HepG2 (cell line): Measurements from ENCODE around the gene URI1. TPM values are rescaled to one million over a fixed set of nuclear protein-coding genes. Genes with fewer than 3 reads are reported as not detected.

Experiments used
- ADNP ChIP-seq: sonication (generic); formaldehyde crosslinking; IDR thresholded peaks from 2 replicates; pipeline ENCODE4 v1.4.0; 2020; ENCODE audit warnings: missing genetic modification reagents
- ATF7-NPFF ChIP-seq: sonication (generic); formaldehyde crosslinking; IDR thresholded peaks from 2 replicates; pipeline ENCODE4 v1.8.1; 2023; ENCODE audit warnings: mild to moderate bottlenecking, low read depth, missing genetic modification reagents, moderate library complexity
- CBX1 ChIP-seq: IDR thresholded peaks from one replicate; pipeline ENCODE4 v1.6.1; 2016; ENCODE audit warnings: antibody characterized with exemption, low read depth
- DPF2 ChIP-seq: sonication (generic); formaldehyde crosslinking; IDR thresholded peaks from 2 replicates; pipeline ENCODE4 v1.4.0; 2020; ENCODE audit warnings: mild to moderate bottlenecking, low read depth, missing genetic modification reagents, borderline replicate concordance
- HNRNPUL1 ChIP-seq: fragments of 200-400 bp; formaldehyde crosslinking; IDR thresholded peaks from 2 replicates; pipeline ENCODE4 v1.6.1; 2017; ENCODE audit warnings: low read depth, mild to moderate bottlenecking, low read length, moderate library complexity
- MBNL3 ChIP-seq: fragments of 250-450 bp; sonication (Bioruptor Pico); conservative IDR thresholded peaks from 2 replicates; pipeline ENCODE4 v1.8.0; 2022; ENCODE audit warnings: mild to moderate bottlenecking, inconsistent platforms
- RFXAP ChIP-seq: sonication (generic); formaldehyde crosslinking; IDR thresholded peaks from 2 replicates; pipeline ENCODE4 v1.4.0; 2020; ENCODE audit warnings: missing genetic modification reagents, borderline replicate concordance
- SNAI1 ChIP-seq: sonication (generic); formaldehyde crosslinking; IDR thresholded peaks from 2 replicates; pipeline ENCODE4 v1.5.0; 2020; ENCODE audit warnings: mild to moderate bottlenecking, missing genetic modification reagents, borderline replicate concordance
- ZBTB8A ChIP-seq: sonication (generic); formaldehyde crosslinking; IDR thresholded peaks from 2 replicates; pipeline ENCODE4 v1.4.0; 2020; ENCODE audit warnings: mild to moderate bottlenecking, low read depth, missing genetic modification reagents, borderline replicate concordance
- ZFAT ChIP-seq: sonication (generic); formaldehyde crosslinking; conservative IDR thresholded peaks from 2 replicates; pipeline ENCODE4 v1.8.1; 2023; ENCODE audit warnings: missing genetic modification reagents, inconsistent platforms
- ZFP36L2 ChIP-seq: sonication (generic); formaldehyde crosslinking; IDR thresholded peaks from 2 replicates; pipeline ENCODE4 v1.4.0; 2020; ENCODE audit warnings: missing genetic modification reagents
- ZFP37 ChIP-seq: sonication (generic); formaldehyde crosslinking; IDR thresholded peaks from 2 replicates; pipeline ENCODE4 v1.4.0; 2020; ENCODE audit warnings: missing genetic modification reagents, borderline replicate concordance
- ZNF224 ChIP-seq: sonication (generic); formaldehyde crosslinking; IDR thresholded peaks from 2 replicates; pipeline ENCODE4 v1.5.0; 2020; ENCODE audit warnings: mild to moderate bottlenecking, missing genetic modification reagents
- ZNF605 ChIP-seq: sonication (generic); formaldehyde crosslinking; IDR thresholded peaks from 2 replicates; pipeline ENCODE4 v1.8.0; 2022; ENCODE audit warnings: mild to moderate bottlenecking, missing genetic modification reagents
- ZNF790 ChIP-seq: sonication (generic); formaldehyde crosslinking; IDR thresholded peaks from 2 replicates; pipeline ENCODE4 v1.8.0; 2022; ENCODE audit warnings: missing genetic modification reagents, mild to moderate bottlenecking, borderline replicate concordance
- ZSCAN21 ChIP-seq: sonication (generic); formaldehyde crosslinking; IDR thresholded peaks from 2 replicates; pipeline ENCODE4 v1.8.0; 2022; ENCODE audit warnings: mild to moderate bottlenecking, missing genetic modification reagents, moderate library complexity, borderline replicate concordance
- polyA plus RNA-seq, 8 experiments: library from polyadenylated mRNA; depleted of rRNA in 3 of 8; stranded (reverse) in 7 of 8; unstranded in 1 of 8; fragments of >200 nt; fragmentation: Illumina TruSeq in 4 of 8; extraction: Trizol in 4 of 8; gene quantifications; 2 replicates each; pipeline versions ENCODE4 v1.2.1 to v1.2.3, GENCODE V29; 2011 to 2016; ENCODE audit warnings: low read depth in 4 of 8, missing spikeins in 1 of 8, mixed read lengths in 1 of 8; ENCODE audit not compliant: insufficient read depth in 1 of 8
- total RNA-seq, 5 experiments: library from RNA; depleted of rRNA; stranded (reverse); fragments of >200 nt; fragmentation: Illumina TruSeq; extraction: Trizol; gene quantifications; 2 replicates each; pipeline ENCODE4 v1.2.3, GENCODE V29; 2016; ENCODE audit warnings: low read depth in 1 of 5
- TF ChIP-seq, protein P1 (sequence below): sonication (generic); formaldehyde crosslinking; IDR thresholded peaks from 2 replicates; pipeline ENCODE4 v1.9.0; 2021; ENCODE audit warnings: missing genetic modification reagents, borderline replicate concordance
- TF ChIP-seq, protein P2 (sequence below): IDR thresholded peaks from 2 replicates; pipeline ENCODE4 v1.6.1; 2016; ENCODE audit warnings: low read depth
- TF ChIP-seq, protein P3 (sequence below): sonication (generic); formaldehyde crosslinking; IDR thresholded peaks from 2 replicates; pipeline ENCODE4 v1.5.1; 2020; ENCODE audit warnings: mild to moderate bottlenecking, missing genetic modification reagents, borderline replicate concordance
- TF ChIP-seq, protein P4 (sequence below): sonication (generic); formaldehyde crosslinking; IDR thresholded peaks from 2 replicates; pipeline ENCODE4 v1.8.0; 2022; ENCODE audit warnings: missing genetic modification reagents, mild to moderate bottlenecking, borderline replicate concordance
- TF ChIP-seq, protein P5 (sequence below): sonication (generic); formaldehyde crosslinking; IDR thresholded peaks from 2 replicates; pipeline ENCODE4 v1.4.0; 2020; ENCODE audit warnings: missing genetic modification reagents
- TF ChIP-seq, protein P6 (sequence below): sonication (generic); formaldehyde crosslinking; IDR thresholded peaks from 2 replicates; pipeline ENCODE4 v1.4.0; 2020; ENCODE audit warnings: mild to moderate bottlenecking, missing genetic modification reagents

Gene URI1
- total and polyA plus RNA-seq, 2 of the 13 experiments (the other 11 are each of a cell fraction or from before 2014, with no cell fraction given), result 43.6 to 67.9 TPM

DNA sequence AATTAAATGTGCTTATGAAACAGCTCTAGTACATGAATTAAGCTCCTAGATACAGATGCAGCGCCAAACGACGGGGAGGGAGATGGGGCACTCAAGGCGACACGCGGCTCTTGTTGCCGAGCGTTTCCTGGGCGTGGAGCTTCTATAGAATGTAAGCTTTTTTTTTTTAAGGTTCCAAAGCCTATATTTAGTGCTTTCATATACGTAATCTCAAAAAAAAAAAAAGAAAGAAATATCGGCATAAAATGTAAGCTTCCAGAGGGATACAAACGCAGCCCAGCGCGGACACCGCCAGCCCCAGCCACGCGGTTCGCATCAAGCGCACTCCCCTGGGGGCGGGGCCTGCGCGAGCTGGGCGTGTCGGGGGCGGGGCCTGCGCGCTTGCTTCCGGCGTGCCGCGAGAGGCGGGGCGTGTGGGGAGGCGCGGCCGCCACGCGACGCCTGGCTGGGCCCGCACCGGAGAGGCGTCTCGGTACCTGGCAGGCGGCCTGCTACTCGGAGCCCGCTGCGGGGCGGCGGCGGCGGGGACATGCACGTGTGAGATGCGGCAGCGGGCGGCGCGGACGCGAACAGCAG lies at the start of gene URI1 (continued):
- TF ChIP-seq, protein P1, sequence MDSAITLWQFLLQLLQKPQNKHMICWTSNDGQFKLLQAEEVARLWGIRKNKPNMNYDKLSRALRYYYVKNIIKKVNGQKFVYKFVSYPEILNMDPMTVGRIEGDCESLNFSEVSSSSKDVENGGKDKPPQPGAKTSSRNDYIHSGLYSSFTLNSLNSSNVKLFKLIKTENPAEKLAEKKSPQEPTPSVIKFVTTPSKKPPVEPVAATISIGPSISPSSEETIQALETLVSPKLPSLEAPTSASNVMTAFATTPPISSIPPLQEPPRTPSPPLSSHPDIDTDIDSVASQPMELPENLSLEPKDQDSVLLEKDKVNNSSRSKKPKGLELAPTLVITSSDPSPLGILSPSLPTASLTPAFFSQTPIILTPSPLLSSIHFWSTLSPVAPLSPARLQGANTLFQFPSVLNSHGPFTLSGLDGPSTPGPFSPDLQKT (CRISPR knock-in tag), result no peak
- TF ChIP-seq ADNP (CRISPR knock-in tag), result no peak
- TF ChIP-seq HNRNPUL1, result no peak
- TF ChIP-seq ZNF605 (CRISPR knock-in tag), result no peak
- TF ChIP-seq, protein P2, sequence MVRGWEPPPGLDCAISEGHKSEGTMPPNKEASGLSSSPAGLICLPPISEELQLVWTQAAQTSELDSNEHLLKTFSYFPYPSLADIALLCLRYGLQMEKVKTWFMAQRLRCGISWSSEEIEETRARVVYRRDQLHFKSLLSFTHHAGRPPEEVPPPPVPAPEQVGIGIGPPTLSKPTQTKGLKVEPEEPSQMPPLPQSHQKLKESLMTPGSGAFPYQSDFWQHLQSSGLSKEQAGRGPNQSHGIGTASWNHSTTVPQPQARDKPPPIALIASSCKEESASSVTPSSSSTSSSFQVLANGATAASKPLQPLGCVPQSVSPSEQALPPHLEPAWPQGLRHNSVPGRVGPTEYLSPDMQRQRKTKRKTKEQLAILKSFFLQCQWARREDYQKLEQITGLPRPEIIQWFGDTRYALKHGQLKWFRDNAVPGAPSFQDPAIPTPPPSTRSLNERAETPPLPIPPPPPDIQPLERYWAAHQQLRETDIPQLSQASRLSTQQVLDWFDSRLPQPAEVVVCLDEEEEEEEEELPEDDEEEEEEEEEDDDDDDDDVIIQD (CRISPR knock-in tag), result no peak
- 0 out of 2 replicates have a peak, but pooled peaks have one; percentile 27 for TF ChIP-seq RFXAP
- TF ChIP-seq ATF7-NPFF, result no peak
- no peak for TF ChIP-seq DPF2 (CRISPR knock-in tag)
- TF ChIP-seq ZNF790, result no peak
- TF ChIP-seq ZSCAN21 (CRISPR knock-in tag), result no peak
- TF ChIP-seq ZBTB8A (CRISPR knock-in tag), result no peak
- TF ChIP-seq, protein P3, sequence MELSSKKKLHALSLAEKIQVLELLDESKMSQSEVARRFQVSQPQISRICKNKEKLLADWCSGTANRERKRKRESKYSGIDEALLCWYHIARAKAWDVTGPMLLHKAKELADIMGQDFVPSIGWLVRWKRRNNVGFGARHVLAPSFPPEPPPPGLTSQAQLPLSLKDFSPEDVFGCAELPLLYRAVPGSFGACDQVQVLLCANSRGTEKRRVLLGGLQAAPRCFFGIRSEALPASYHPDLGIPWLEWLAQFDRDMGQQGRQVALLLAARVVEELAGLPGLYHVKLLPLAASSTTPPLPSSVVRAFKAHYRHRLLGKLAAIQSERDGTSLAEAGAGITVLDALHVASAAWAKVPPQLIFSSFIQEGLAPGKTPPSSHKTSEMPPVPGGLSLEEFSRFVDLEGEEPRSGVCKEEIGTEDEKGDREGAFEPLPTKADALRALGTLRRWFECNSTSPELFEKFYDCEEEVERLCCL (CRISPR knock-in tag), result no peak
- TF ChIP-seq ZNF224, result no peak
- TF ChIP-seq, protein P4, sequence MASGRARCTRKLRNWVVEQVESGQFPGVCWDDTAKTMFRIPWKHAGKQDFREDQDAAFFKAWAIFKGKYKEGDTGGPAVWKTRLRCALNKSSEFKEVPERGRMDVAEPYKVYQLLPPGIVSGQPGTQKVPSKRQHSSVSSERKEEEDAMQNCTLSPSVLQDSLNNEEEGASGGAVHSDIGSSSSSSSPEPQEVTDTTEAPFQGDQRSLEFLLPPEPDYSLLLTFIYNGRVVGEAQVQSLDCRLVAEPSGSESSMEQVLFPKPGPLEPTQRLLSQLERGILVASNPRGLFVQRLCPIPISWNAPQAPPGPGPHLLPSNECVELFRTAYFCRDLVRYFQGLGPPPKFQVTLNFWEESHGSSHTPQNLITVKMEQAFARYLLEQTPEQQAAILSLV (CRISPR knock-in tag), result no peak
- TF ChIP-seq ZFAT (CRISPR knock-in tag), result no peak
- no peak for TF ChIP-seq MBNL3
- no peak for TF ChIP-seq ZFP37 (CRISPR knock-in tag)
- no peak for TF ChIP-seq CBX1
- TF ChIP-seq, protein P5, sequence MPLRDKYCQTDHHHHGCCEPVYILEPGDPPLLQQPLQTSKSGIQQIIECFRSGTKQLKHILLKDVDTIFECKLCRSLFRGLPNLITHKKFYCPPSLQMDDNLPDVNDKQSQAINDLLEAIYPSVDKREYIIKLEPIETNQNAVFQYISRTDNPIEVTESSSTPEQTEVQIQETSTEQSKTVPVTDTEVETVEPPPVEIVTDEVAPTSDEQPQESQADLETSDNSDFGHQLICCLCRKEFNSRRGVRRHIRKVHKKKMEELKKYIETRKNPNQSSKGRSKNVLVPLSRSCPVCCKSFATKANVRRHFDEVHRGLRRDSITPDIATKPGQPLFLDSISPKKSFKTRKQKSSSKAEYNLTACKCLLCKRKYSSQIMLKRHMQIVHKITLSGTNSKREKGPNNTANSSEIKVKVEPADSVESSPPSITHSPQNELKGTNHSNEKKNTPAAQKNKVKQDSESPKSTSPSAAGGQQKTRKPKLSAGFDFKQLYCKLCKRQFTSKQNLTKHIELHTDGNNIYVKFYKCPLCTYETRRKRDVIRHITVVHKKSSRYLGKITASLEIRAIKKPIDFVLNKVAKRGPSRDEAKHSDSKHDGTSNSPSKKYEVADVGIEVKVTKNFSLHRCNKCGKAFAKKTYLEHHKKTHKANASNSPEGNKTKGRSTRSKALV (CRISPR knock-in tag), result no peak; the same call in 1 of the 2 replicates
- TF ChIP-seq SNAI1 (CRISPR knock-in tag), result no peak
- TF ChIP-seq, protein P6, sequence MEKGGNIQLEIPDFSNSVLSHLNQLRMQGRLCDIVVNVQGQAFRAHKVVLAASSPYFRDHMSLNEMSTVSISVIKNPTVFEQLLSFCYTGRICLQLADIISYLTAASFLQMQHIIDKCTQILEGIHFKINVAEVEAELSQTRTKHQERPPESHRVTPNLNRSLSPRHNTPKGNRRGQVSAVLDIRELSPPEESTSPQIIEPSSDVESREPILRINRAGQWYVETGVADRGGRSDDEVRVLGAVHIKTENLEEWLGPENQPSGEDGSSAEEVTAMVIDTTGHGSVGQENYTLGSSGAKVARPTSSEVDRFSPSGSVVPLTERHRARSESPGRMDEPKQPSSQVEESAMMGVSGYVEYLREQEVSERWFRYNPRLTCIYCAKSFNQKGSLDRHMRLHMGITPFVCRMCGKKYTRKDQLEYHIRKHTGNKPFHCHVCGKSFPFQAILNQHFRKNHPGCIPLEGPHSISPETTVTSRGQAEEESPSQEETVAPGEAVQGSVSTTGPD (CRISPR knock-in tag), result no peak
- no peak for TF ChIP-seq ZFP36L2 (CRISPR knock-in tag)
